B cell (primary cell): ENCODE data around the gene TBATA.

Source experiments
- CTCF ChIP-seq: fragments of 200-600 bp; IDR thresholded peaks from one replicate; pipeline ENCODE4 v1.8.0; 2022; ENCODE audit warnings: antibody characterized with exemption, mild to moderate bottlenecking
- EZH2 ChIP-seq: IDR thresholded peaks from 2 replicates; pipeline ENCODE4 v1.6.1; 2012; ENCODE audit warnings: borderline replicate concordance, low read depth, mild to moderate bottlenecking, moderate library complexity, low read length; ENCODE audit not compliant: insufficient read depth, poor library complexity, severe bottlenecking

- TF ChIP-seq CTCF (no peak), EZH2 (no peak)
Measured at GRCh38 chr10:70776455-70777005, 8.6 kb downstream of the TBATA start.
